ENCODE data around the gene GRID1. TPM values are rescaled to one million over a fixed set of nuclear protein-coding genes. Genes with fewer than 3 reads are reported as not detected.

The GRID1 gene
- total RNA-seq, 1 donor from 2014 or later = 1.4 TPM

GRCh38 chr10:86314616-86315548 is 51.7 kb downstream of the GRID1 start:
- intact Hi-C loops (cut with DNase I) = no loop called here
- Histone ChIP-seq H3K9me3 (no peaks in the 10 kb centered on the region), H3K27me3 (no peaks in the 10 kb centered on the region), H3K27ac (no peak overlapping the region), H3K36me3 (no peaks in the 10 kb centered on the region), H3K4me3 (no peak overlapping the region), H3K4me1 (no peaks in the 10 kb centered on the region)
- peak in 1 of 2 donors; percentile 51 for DNase-seq (ENCODE audit: low spot score in 2 of 2)
- TF ChIP-seq CTCF (IDR thresholded peaks at IDR 0.05) = no peak

GRCh38 chr10:86313621-86314041 is 53.0 kb downstream of the GRID1 start:
- H3K4me3 ChIP-seq = no peak overlapping the region
- no peak overlapping the region for H3K27ac ChIP-seq
- peak in 1 of 2 donors; percentile 34 for DNase-seq (ENCODE audit: low spot score in 2 of 2)
- intact Hi-C loops (cut with DNase I) = no loop called here
- no peaks in the 10 kb centered on the region for H3K9me3 ChIP-seq
- H3K36me3 ChIP-seq = no peaks in the 10 kb centered on the region
- no peak for TF ChIP-seq CTCF (IDR thresholded peaks at IDR 0.05)
- H3K4me1 ChIP-seq = no peaks in the 10 kb centered on the region
- H3K27me3 ChIP-seq = no peaks in the 10 kb centered on the region

- Histone ChIP-seq H3K27me3 (no peaks in the 10 kb centered on the region), H3K4me3 (no peak overlapping the region), H3K27ac (no peak overlapping the region), H3K4me1 (no peaks in the 10 kb centered on the region), H3K9me3 (no peaks in the 10 kb centered on the region), H3K36me3 (no peaks in the 10 kb centered on the region)
- intact Hi-C loops (cut with DNase I) = no loop called here
- peak in 1 of 2 donors; percentile 30 for DNase-seq (ENCODE audit: low spot score in 2 of 2)
- TF ChIP-seq CTCF (IDR thresholded peaks at IDR 0.05) = no peak
These were observed 53.8 kb downstream of the GRID1 start for GRCh38 chr10:86312701-86313270.

- H3K27me3 ChIP-seq = no peaks in the 10 kb centered on the region
- no peaks in the 10 kb centered on the region for H3K4me1 ChIP-seq
- H3K36me3 ChIP-seq = no peaks in the 10 kb centered on the region
- DNase-seq (ENCODE audit: low spot score in 2 of 2) = peak in 1 of 2 donors; percentile 24
- no peaks in the 10 kb centered on the region for H3K9me3 ChIP-seq
- no peak overlapping the region for H3K27ac ChIP-seq
- intact Hi-C loops (cut with DNase I) = no loop called here
- no peak for TF ChIP-seq CTCF (IDR thresholded peaks at IDR 0.05)
- H3K4me3 ChIP-seq = no peak overlapping the region
These were observed 54.7 kb downstream of the GRID1 start for GRCh38 chr10:86311906-86312305.

- Histone ChIP-seq H3K4me3 (no peak overlapping the region), H3K9me3 (no peaks in the 10 kb centered on the region), H3K27me3 (no peaks in the 10 kb centered on the region), H3K27ac (no peak overlapping the region), H3K4me1 (no peaks in the 10 kb centered on the region), H3K36me3 (no peaks in the 10 kb centered on the region)
- TF ChIP-seq CTCF (IDR thresholded peaks at IDR 0.05) = no peak
- intact Hi-C loops (cut with DNase I) = no loop called here
- peak in 1 of 2 donors; percentile 16 for DNase-seq (ENCODE audit: low spot score in 2 of 2)
These were observed 55.4 kb downstream of the GRID1 start for GRCh38 chr10:86311190-86311589.
